Testis (tissue), 2 donors: ENCODE measurements around the gene EMX2.

Experiments
- CTCF ChIP-seq, 3 experiments: fragments of 450-650 bp in 2 of 3; fragments of 200-600 bp in 1 of 3; sonication (generic) in 1 of 3; IDR thresholded peaks; one replicate each; pipeline ENCODE4 v1.5.1; 2016 to 2019; ENCODE audit warnings: antibody characterized with exemption in 3 of 3, mild to moderate bottlenecking in 2 of 3, moderate library complexity in 1 of 3
- POLR2A ChIP-seq: fragments of 450-650 bp; IDR thresholded peaks from one replicate; pipeline ENCODE4 v1.6.1; 2017; ENCODE audit warnings: antibody characterized with exemption, mild to moderate bottlenecking, moderate library complexity

GRCh38 chr10:117539903-117540639 is 2.5 kb upstream of the EMX2 start:
- TF ChIP-seq CTCF (IDR thresholded peaks at IDR 0.05), result no peak
- no peak for TF ChIP-seq POLR2A
